Suprapubic skin (tissue), 4 donors: Measurements from ENCODE around the gene RICTOR. TPM values are rescaled to one million over a fixed set of nuclear protein-coding genes. Genes with fewer than 3 reads are reported as not detected.

Experiments used
- DNase-seq, 2 donors: peaks; one replicate each; pipeline ENCODE4 v3.0.0-alpha.2; 2019; ENCODE audit warnings: low spot score in 2 of 2
- H3K27ac ChIP-seq: fragments of 200-600 bp; sonication (generic); one replicate; pipeline ENCODE4 v1.5.1; 2019
- H3K27me3 ChIP-seq: fragments of 200-600 bp; sonication (generic); one replicate; pipeline ENCODE4 v1.5.1; 2019
- H3K36me3 ChIP-seq: fragments of 200-600 bp; sonication (generic); one replicate; pipeline ENCODE4 v1.5.1; 2019
- H3K4me1 ChIP-seq: fragments of 200-600 bp; sonication (generic); one replicate; pipeline ENCODE4 v1.5.1; 2019
- H3K4me3 ChIP-seq: fragments of 200-600 bp; sonication (generic); one replicate; pipeline ENCODE4 v1.5.1; 2019; ENCODE audit warnings: mild to moderate bottlenecking
- H3K9me3 ChIP-seq: fragments of 200-600 bp; sonication (generic); one replicate; pipeline ENCODE4 v1.5.1; 2019
- EP300 ChIP-seq: sonication (generic); formaldehyde crosslinking; IDR thresholded peaks from one replicate; pipeline ENCODE4 v1.6.1; 2017; ENCODE audit warnings: antibody characterized with exemption
- POLR2A ChIP-seq, 2 donors: fragments of 450-650 bp; IDR thresholded peaks; one replicate each; pipeline ENCODE4 v1.6.1; 2017; ENCODE audit warnings: antibody characterized with exemption in 2 of 2, mild to moderate bottlenecking in 2 of 2, moderate library complexity in 2 of 2
- POLR2AphosphoS5 ChIP-seq, 3 donors: sonication (generic); formaldehyde crosslinking; IDR thresholded peaks; one replicate each; pipeline ENCODE4 v1.6.1; 2017; ENCODE audit warnings: antibody characterized with exemption in 3 of 3
- whole genome bisulfite sequencing: methylation state at CpG from one replicate; pipeline ENCODE4 v1.1.5; 2018; 5-methylcytosine and 5-hydroxymethylcytosine counted together
- total RNA-seq, 4 donors: library from RNA; depleted of rRNA; stranded (reverse); fragments of >200 nt; gene quantifications; one replicate each; pipeline ENCODE4 v1.1.0, GENCODE V29; 2016
- TF ChIP-seq, protein P1 (sequence below), 2 donors: fragments of 200-600 bp in 1 of 2; fragments of 450-650 bp in 1 of 2; sonication (generic) in 1 of 2; IDR thresholded peaks; one replicate each; pipeline ENCODE4 v1.5.1; 2016 to 2019; ENCODE audit warnings: antibody characterized with exemption in 2 of 2, mild to moderate bottlenecking in 1 of 2, moderate library complexity in 1 of 2

Gene RICTOR
- total RNA-seq, 4 donors from 2014 or later: 24.9 to 92.6 (median 28.7) TPM

DNA sequence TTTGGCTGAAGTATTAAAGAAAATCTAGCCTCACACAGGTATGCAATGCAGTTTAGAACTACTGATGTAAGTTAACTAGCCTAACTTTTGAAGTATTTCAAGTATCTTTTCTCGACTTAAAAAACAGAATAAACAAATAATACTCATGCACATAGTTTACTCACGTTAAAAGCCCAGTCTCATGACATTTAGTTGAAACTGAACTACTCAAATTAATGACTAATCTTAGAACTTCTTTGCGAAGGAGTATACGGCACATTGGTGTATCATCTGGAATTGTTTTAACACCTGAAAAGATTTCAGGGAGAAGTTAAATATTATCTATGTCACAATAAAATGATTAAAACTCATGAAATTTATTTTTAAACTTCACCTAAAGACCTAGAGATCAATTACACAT is 129.9 kb downstream of the RICTOR start:
- Histone ChIP-seq H3K9me3 (no peaks in the 10 kb centered on the region), H3K4me1 (no peaks in the 10 kb centered on the region), H3K4me3 (no peak overlapping the region), H3K27me3 (no peaks in the 10 kb centered on the region), H3K36me3 (peaks cover 85% of the 10 kb centered on the region), H3K27ac (no peak overlapping the region)
- no peak for DNase-seq
- 93% methylated on average over 4 of the region's 4 CpGs for WGBS
- TF ChIP-seq, protein P1, sequence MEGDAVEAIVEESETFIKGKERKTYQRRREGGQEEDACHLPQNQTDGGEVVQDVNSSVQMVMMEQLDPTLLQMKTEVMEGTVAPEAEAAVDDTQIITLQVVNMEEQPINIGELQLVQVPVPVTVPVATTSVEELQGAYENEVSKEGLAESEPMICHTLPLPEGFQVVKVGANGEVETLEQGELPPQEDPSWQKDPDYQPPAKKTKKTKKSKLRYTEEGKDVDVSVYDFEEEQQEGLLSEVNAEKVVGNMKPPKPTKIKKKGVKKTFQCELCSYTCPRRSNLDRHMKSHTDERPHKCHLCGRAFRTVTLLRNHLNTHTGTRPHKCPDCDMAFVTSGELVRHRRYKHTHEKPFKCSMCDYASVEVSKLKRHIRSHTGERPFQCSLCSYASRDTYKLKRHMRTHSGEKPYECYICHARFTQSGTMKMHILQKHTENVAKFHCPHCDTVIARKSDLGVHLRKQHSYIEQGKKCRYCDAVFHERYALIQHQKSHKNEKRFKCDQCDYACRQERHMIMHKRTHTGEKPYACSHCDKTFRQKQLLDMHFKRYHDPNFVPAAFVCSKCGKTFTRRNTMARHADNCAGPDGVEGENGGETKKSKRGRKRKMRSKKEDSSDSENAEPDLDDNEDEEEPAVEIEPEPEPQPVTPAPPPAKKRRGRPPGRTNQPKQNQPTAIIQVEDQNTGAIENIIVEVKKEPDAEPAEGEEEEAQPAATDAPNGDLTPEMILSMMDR (IDR thresholded peaks at IDR 0.05): no peak
- no peak for TF ChIP-seq POLR2A (IDR thresholded peaks at IDR 0.05)
- TF ChIP-seq EP300: no peak
- no peak for TF ChIP-seq POLR2AphosphoS5 (IDR thresholded peaks at IDR 0.05)

DNA sequence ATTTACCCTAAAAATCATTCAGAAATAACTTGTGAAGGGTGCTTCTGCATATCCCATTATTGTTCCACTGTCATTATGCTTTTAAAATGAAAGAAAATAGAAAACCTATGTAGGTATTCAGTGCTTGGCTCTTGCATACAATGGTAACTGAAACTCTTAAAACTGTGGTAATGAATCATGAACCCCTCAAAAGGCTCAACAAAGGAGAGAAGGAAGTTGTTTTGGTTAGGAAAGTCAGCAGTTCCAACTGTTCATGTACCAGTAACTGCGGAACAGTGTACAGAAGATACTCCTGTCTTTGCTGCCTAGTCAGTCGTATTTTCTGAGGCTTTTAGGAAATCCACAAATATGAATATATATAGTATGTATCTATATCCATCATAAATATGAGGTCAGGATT is 132.3 kb downstream of the RICTOR start:
- H3K36me3 ChIP-seq: peaks cover 69% of the 10 kb centered on the region
- H3K4me1 ChIP-seq: no peaks in the 10 kb centered on the region

DNA sequence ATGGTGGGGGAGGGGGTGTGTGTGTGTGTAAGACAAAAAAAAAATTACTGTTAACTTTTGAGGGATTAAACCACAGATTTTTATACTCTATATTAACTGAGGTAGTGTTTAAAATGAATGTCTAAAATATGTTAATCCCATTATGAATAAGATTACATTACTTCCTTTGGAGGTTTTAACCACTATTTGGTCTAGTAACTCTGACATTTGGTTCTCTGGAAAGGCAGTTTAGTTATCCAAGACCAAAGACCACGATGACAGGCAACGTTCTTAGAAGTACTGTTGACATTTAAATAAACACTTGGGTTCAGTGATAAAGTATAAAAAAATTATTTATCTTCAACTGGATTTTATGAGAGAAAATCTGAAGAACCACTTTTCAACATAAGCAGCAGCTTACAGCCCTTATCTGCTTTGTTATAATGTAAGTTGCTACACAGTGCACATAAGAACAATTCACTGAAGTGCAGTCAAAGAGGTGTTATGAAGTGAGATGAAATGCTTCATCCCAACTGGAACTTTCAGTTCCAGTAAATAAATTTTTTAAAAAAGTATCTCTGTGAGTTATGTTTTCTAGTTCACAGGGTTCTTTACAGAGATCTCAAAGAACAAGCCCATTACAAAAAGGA is 133.9 kb downstream of the RICTOR start:
- DNase-seq: no peak
- TF ChIP-seq POLR2AphosphoS5 (IDR thresholded peaks at IDR 0.05): no peak
- no peak for TF ChIP-seq POLR2A (IDR thresholded peaks at IDR 0.05)
- TF ChIP-seq EP300: no peak
- Histone ChIP-seq H3K4me3 (no peak overlapping the region), H3K9me3 (no peaks in the 10 kb centered on the region), H3K27ac (no peak overlapping the region), H3K36me3 (peaks cover 62% of the 10 kb centered on the region), H3K4me1 (no peaks in the 10 kb centered on the region), H3K27me3 (no peaks in the 10 kb centered on the region)
- 89% methylated on average over 2 of the region's 2 CpGs for WGBS

More for the DNA sequence above, 132.3 kb downstream of the RICTOR start:
- Histone ChIP-seq H3K9me3 (no peaks in the 10 kb centered on the region), H3K27ac (no peak overlapping the region), H3K4me3 (no peak overlapping the region), H3K27me3 (no peaks in the 10 kb centered on the region)
- TF ChIP-seq POLR2A (IDR thresholded peaks at IDR 0.05): no peak
- TF ChIP-seq, protein P1 (IDR thresholded peaks at IDR 0.05): no peak
- no peak for TF ChIP-seq EP300
- no peak for TF ChIP-seq POLR2AphosphoS5 (IDR thresholded peaks at IDR 0.05)
- DNase-seq: no peak
- 97% methylated on average over 2 of the region's 2 CpGs for WGBS

DNA sequence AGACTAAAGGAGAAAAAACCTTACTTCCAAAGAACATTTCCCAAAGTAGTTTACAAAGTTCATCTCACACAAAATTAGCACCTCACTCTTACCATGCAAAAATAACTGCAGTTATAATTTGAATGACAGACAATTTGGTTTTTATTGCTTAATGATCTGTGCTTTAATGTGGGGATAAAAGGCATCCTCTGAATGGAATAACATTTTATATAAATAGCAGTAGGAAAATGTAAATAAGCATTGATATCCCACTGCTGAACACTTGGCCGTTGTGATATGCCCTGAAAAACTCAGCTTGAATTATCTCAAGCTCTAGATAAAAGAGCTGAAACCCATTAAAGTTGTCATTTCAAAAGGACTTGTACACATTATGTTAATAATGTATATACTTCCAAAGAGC is 135.2 kb downstream of the RICTOR start:
- H3K36me3 ChIP-seq: peaks cover 60% of the 10 kb centered on the region
- H3K27ac ChIP-seq: no peak overlapping the region
- H3K4me3 ChIP-seq: no peak overlapping the region
- no peaks in the 10 kb centered on the region for H3K27me3 ChIP-seq
- H3K4me1 ChIP-seq: no peaks in the 10 kb centered on the region
- no peaks in the 10 kb centered on the region for H3K9me3 ChIP-seq
- TF ChIP-seq, protein P1 (IDR thresholded peaks at IDR 0.05): no peak
- TF ChIP-seq POLR2A (IDR thresholded peaks at IDR 0.05): no peak
- no peak for TF ChIP-seq POLR2AphosphoS5 (IDR thresholded peaks at IDR 0.05)
- TF ChIP-seq EP300: no peak
- WGBS: 95% methylated on average over 1 of the region's 1 CpG
- DNase-seq: no peak

DNA sequence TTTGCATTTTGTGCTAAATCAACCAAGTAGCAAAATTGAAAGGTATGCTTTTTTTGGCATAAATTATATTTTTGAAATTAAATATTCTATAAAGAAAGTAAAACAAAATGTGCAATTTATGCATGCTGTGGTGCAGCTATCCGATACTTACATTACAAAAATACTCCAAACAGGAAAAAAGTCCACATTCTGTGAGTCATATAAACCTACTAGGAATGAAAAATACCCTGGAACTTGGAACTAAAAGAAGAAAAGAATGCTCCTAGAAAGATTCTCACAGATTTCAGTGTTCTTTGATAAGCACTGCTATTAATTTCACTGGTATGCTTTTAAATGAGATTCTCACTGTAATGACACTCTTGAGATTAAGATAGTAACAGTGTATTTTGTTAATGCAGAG is 135.8 kb downstream of the RICTOR start:
- no peaks in the 10 kb centered on the region for H3K9me3 ChIP-seq
- WGBS: 87% methylated on average over 1 of the region's 1 CpG

More for the DNA sequence above, 135.8 kb downstream of the RICTOR start:
- Histone ChIP-seq H3K4me3 (no peak overlapping the region), H3K36me3 (peaks cover 60% of the 10 kb centered on the region), H3K27ac (no peak overlapping the region), H3K27me3 (no peaks in the 10 kb centered on the region), H3K4me1 (no peaks in the 10 kb centered on the region)
- TF ChIP-seq POLR2A (IDR thresholded peaks at IDR 0.05) (no peak), EP300 (no peak), POLR2AphosphoS5 (IDR thresholded peaks at IDR 0.05) (no peak)
- TF ChIP-seq, protein P1 (IDR thresholded peaks at IDR 0.05): no peak
- DNase-seq: no peak
